PC-3 (cell line): ENCODE results near the gene PFKFB3.

Source experiments
- CTCF ChIP-seq: fragments of 300-600 bp; sonication (generic); conservative IDR thresholded peaks from 2 replicates; pipeline ENCODE4 v1.5.1; 2017; ENCODE audit warnings: antibody characterized with exemption, low read depth, mild to moderate bottlenecking, low read length
- EZH2 ChIP-seq: fragments of 300-600 bp; sonication (generic); IDR thresholded peaks from one replicate; pipeline ENCODE4 v1.6.1; 2017; ENCODE audit warnings: antibody characterized with exemption, mild to moderate bottlenecking, low read length; ENCODE audit not compliant: unreplicated experiment
- EZH2phosphoT487 ChIP-seq: fragments of 300-600 bp; sonication (generic); IDR thresholded peaks from 2 replicates; pipeline ENCODE4 v1.6.1; 2018; ENCODE audit warnings: mild to moderate bottlenecking, antibody characterized with exemption, low read length, borderline replicate concordance

DNA sequence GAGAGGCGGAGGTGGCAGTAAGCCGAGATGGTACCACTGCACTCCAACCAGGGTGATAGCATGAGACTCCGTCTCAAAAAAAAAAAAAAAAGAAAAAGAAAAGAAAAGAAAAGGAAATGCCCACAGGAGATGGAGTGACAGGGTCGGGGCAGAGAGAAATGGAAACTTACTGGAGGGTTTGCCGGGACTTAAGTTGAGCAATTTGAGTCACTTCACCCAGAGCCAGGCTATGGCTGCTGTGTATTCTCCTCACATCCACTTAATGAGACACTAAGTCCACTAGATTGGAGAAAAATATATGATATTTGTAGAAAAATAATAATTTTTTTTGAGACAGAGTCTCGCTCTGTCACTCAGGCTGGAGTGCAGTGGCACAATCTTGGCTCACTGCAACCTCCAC, 4.6 kb upstream of the PFKFB3 start:
- TF ChIP-seq CTCF: no peak
- no peak for TF ChIP-seq EZH2phosphoT487
- no peak for TF ChIP-seq EZH2
